Upper lobe of left lung (tissue), 6 donors: ENCODE measurements around the gene KDSR. TPM values are rescaled to one million over a fixed set of nuclear protein-coding genes. Genes with fewer than 3 reads are reported as not detected.

ENCODE experiments used
- ATAC-seq, 2 donors: fragments of 200-7000 bp; cut with Tn5 transposase; one replicate each; pipeline ENCODE4 v1.9.1; 2022; ENCODE audit warnings: mild to moderate bottlenecking in 2 of 2, moderate library complexity in 2 of 2; ENCODE audit not compliant: low FRiP score in 2 of 2
- DNase-seq, 2 donors: peaks; one replicate each; pipeline ENCODE4 v3.0.0-alpha.2; 2019 to 2020
- H3K27ac ChIP-seq, 4 donors: fragments of 200-600 bp; sonication (generic); one replicate each; pipeline ENCODE4 v1.5.1; 2016 to 2019
- H3K27me3 ChIP-seq, 4 donors: fragments of 200-600 bp; sonication (generic); one replicate each; pipeline ENCODE4 v1.5.1; 2017 to 2019
- H3K36me3 ChIP-seq, 4 donors: fragments of 200-600 bp; sonication (generic); one replicate each; pipeline ENCODE4 v1.5.1; 2016 to 2019
- H3K4me1 ChIP-seq, 4 donors: fragments of 200-600 bp; sonication (generic); one replicate each; pipeline ENCODE4 v1.5.1; 2018 to 2019
- H3K4me3 ChIP-seq, 4 donors: fragments of 200-600 bp; sonication (generic); one replicate each; pipeline ENCODE4 v1.5.1; 2017 to 2019; ENCODE audit warnings: mild to moderate bottlenecking in 2 of 4, moderate library complexity in 1 of 4
- H3K9me3 ChIP-seq, 4 donors: fragments of 200-600 bp; sonication (generic); one replicate each; pipeline ENCODE4 v1.5.1; 2018 to 2019
- EP300 ChIP-seq, 4 donors: sonication (generic); formaldehyde crosslinking; IDR thresholded peaks; one replicate each; pipeline ENCODE4 v1.5.1; 2017; ENCODE audit warnings: antibody characterized with exemption in 4 of 4, control low read depth in 2 of 4
- POLR2A ChIP-seq, 4 donors: fragments of 450-650 bp; IDR thresholded peaks; one replicate each; pipeline ENCODE4 v1.5.1; 2016 to 2017; ENCODE audit warnings: antibody characterized with exemption in 4 of 4, mild to moderate bottlenecking in 2 of 4
- POLR2AphosphoS5 ChIP-seq, 2 donors: sonication (generic); formaldehyde crosslinking; IDR thresholded peaks; one replicate each; pipeline ENCODE4 v1.5.1; 2017; ENCODE audit warnings: antibody characterized with exemption in 2 of 2
- WGBS, 2 donors: methylation state at CpG; one replicate each; pipeline ENCODE4 v1.1.5; 2017 to 2018; 5-methylcytosine and 5-hydroxymethylcytosine counted together
- total RNA-seq, 6 donors: library from RNA; depleted of rRNA in 4 of 6; stranded (reverse); fragments of >200 nt in 4 of 6; gene quantifications; one replicate each; pipeline versions ENCODE4 v1.1.0 to v1.2.1, GENCODE V29; 2016 to 2021
- TF ChIP-seq, protein P1 (sequence below), 6 experiments: fragments of 450-650 bp in 4 of 6; fragments of 200-600 bp in 2 of 6; sonication (generic) in 2 of 6; IDR thresholded peaks; one replicate each; pipeline ENCODE4 v1.5.1; 2016 to 2019; ENCODE audit warnings: antibody characterized with exemption in 6 of 6
- donor health status: DM: no; HTN: no; CAD: no; lungs with moderate emphysema.
- donor health status: DM: no; HTN: yes; CAD: no; lungs with severe emphysema.

The KDSR gene
- total RNA-seq, 6 donors from 2014 or later = 26.2 to 68.8 (median 45.2) TPM

DNA sequence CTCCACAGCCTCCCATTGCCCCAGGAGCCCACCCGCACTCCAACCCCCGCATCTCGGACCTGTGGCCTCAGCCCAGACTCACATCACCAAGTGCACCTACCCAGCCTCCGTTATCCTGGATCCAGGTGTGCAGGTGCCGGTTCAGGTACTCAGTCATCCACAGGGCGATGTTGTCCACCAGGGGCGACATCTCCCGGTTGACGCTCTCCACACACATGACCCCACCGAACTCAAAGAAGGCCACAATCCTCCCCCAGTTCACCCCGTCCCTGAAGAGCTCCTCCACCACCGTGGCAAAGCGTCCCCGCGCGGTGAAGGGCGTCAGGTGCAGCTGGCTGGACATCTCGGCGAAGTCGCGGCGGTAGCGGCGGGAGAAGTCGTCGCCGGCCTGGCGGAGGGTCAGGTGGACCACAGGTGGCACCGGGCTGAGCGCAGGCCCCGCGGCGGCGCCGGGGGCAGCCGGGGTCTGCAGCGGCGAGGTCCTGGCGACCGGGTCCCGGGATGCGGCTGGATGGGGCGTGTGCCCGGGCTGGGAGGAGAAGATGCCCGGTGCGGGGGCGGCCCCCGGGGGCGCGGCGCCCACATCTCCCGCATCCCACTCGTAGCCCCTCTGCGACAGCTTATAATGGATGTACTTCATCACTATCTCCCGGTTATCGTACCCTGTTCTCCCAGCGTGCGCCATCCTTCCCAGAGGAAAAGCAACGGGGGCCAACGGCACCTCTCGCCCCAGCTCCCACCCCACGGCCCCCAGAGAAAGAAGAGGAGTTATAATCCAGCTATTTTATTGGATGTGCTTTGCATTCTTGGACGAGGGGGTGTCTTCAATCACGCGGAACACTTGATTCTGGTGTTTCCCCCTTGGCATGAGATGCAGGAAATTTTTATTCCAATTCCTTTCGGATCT is 48.8 kb downstream of the KDSR start:
- ATAC-seq = peak; percentile 12 to 45
- peak; percentile 61 to 92 for DNase-seq
- no peaks in the 10 kb centered on the region for H3K9me3 ChIP-seq
- H3K27ac ChIP-seq = peak overlapping the region in 2 of 4 donors; percentile 66 to 73
- WGBS, 2 donors = 11 to 13% methylated on average over 15 to 52 of the region's 66 CpGs
- peaks cover 0 to 5% (median 2%) of the 10 kb centered on the region in 4 donors for H3K27me3 ChIP-seq
- TF ChIP-seq, protein P1, sequence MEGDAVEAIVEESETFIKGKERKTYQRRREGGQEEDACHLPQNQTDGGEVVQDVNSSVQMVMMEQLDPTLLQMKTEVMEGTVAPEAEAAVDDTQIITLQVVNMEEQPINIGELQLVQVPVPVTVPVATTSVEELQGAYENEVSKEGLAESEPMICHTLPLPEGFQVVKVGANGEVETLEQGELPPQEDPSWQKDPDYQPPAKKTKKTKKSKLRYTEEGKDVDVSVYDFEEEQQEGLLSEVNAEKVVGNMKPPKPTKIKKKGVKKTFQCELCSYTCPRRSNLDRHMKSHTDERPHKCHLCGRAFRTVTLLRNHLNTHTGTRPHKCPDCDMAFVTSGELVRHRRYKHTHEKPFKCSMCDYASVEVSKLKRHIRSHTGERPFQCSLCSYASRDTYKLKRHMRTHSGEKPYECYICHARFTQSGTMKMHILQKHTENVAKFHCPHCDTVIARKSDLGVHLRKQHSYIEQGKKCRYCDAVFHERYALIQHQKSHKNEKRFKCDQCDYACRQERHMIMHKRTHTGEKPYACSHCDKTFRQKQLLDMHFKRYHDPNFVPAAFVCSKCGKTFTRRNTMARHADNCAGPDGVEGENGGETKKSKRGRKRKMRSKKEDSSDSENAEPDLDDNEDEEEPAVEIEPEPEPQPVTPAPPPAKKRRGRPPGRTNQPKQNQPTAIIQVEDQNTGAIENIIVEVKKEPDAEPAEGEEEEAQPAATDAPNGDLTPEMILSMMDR (IDR thresholded peaks at IDR 0.05) = peak in 5 of 6 experiments; percentile 61 to 83 (median 81)
- TF ChIP-seq POLR2AphosphoS5 (IDR thresholded peaks at IDR 0.05) = peak in 1 of 2 donors; percentile 19
- no peak for TF ChIP-seq EP300 (IDR thresholded peaks at IDR 0.05)
- peak in 1 of 4 donors; percentile 15 for TF ChIP-seq POLR2A (IDR thresholded peaks at IDR 0.05)
- H3K4me3 ChIP-seq = peak overlapping the region; percentile 30 to 90 (median 78)
- H3K4me1 ChIP-seq = peaks cover 13 to 37% (median 25%) of the 10 kb centered on the region in 4 donors
- H3K36me3 ChIP-seq = no peaks in the 10 kb centered on the region

DNA sequence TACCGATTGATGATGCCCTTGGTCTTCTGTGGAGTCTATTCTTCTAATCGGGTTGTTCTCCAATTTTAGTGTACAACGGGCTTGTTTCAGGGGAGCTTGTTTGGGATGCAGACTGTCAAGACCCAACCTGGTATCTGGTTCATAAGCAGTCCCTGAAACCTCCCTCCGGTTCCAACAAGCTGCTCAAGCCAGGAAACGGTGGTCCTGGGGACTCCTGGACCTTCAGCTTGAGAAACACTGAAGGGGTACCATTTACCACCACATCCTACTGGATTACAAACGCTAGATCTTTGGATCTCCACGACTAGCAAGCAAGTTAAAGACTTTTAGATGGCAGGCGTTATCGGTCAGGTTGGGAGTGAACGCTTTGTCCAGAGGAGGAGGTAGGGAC is 49.5 kb downstream of the KDSR start:
- DNase-seq = no peak
- Histone ChIP-seq H3K27ac (peak overlapping the region in 2 of 4 donors; percentile 66 to 73), H3K4me3 (peak overlapping the region in 3 of 4 donors; percentile 72 to 90 (median 85)), H3K4me1 (peaks cover 9 to 33% (median 22%) of the 10 kb centered on the region in 4 donors), H3K27me3 (peaks cover 0 to 5% (median 2%) of the 10 kb centered on the region in 4 donors), H3K36me3 (no peaks in the 10 kb centered on the region), H3K9me3 (no peaks in the 10 kb centered on the region)
- WGBS, 2 donors = 73 to 76% methylated on average over 10 of the region's 10 CpGs
- no peak for ATAC-seq
- no peak for TF ChIP-seq POLR2AphosphoS5 (IDR thresholded peaks at IDR 0.05)
- no peak for TF ChIP-seq EP300 (IDR thresholded peaks at IDR 0.05)
- TF ChIP-seq, protein P1 (IDR thresholded peaks at IDR 0.05) = no peak
- TF ChIP-seq POLR2A (IDR thresholded peaks at IDR 0.05) = no peak

DNA sequence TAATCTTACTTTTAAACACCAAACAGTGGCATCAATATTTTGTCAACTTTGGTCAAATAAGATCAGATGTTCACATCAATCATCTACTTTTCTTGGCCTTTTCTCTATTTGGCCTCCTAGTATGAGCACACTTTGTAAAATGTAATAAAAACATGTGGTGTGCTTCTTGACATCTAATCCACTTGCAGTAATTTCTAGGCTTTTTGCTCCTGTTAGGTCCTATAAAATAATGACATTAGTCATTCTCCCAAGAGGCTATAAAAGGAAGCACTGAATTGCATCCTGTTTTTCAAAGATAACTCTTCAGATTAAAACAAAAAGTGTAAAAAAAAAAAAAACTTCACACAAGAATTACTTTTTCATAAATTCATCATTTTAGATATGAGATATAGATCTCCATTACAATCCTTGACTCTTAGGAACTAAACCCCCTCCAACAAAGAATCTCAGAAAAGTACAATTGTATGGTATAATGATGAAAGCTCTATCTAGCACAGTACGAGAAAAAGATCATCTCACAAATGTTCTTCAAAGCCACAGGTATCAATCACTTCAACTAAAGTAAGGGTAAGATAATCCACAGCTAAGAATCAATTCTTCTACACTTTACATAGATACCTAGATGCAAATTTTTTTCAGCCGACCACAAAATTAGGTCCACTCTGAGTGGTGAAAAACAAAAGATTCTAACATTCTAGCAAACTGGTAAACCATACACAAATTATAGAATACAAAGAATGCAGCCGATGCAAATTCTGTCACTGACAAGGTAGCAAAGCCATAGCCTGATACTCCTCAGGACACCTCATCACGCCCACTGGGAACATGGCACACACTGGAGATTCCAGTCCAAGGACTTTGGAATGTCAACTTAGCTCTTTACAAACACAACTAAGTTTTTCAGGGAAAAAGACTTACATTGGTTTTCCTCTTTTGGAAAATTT is 50.1 kb downstream of the KDSR start:
- Histone ChIP-seq H3K9me3 (no peaks in the 10 kb centered on the region), H3K36me3 (no peaks in the 10 kb centered on the region), H3K27ac (peak overlapping the region in 3 of 4 donors; percentile 34 to 73 (median 66)), H3K27me3 (peaks cover 0 to 5% (median 2%) of the 10 kb centered on the region in 4 donors), H3K4me1 (peaks cover 9 to 27% (median 22%) of the 10 kb centered on the region in 4 donors), H3K4me3 (peak overlapping the region in 3 of 4 donors; percentile 72 to 90 (median 85))
- DNase-seq = no peak
- no peak for ATAC-seq
- 78 to 80% methylated on average over 4 of the region's 4 CpGs for WGBS, 2 donors
- TF ChIP-seq POLR2A (IDR thresholded peaks at IDR 0.05) = no peak
- TF ChIP-seq POLR2AphosphoS5 (IDR thresholded peaks at IDR 0.05) = no peak
- TF ChIP-seq, protein P1 (IDR thresholded peaks at IDR 0.05) = no peak
- no peak for TF ChIP-seq EP300 (IDR thresholded peaks at IDR 0.05)

DNA sequence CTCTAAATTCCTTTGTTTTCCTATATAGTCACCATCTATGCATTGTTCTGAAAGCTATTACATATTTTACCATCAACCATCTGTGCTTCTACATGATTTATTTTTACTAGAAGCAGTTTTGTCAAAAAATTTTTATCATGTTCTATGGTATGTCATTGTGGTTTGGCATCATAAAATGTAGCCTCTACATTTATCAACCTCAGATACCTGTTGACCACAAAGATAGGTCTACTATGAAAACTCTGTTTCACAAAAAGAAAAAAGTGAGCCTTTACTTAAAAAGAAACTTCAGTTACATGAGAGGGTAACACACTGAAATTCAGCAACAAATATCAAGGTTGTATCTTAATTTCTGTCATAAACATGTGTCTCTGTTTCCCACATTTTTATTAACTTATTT is 51.1 kb downstream of the KDSR start:
- H3K4me1 ChIP-seq = peaks cover 6 to 24% (median 16%) of the 10 kb centered on the region in 4 donors
- no peaks in the 10 kb centered on the region for H3K36me3 ChIP-seq
- H3K4me3 ChIP-seq = no peak overlapping the region
- ATAC-seq (no peak), DNase-seq (no peak)
- TF ChIP-seq POLR2A (IDR thresholded peaks at IDR 0.05) (no peak), EP300 (IDR thresholded peaks at IDR 0.05) (no peak)
- no peaks in the 10 kb centered on the region for H3K9me3 ChIP-seq
- H3K27me3 ChIP-seq = peaks cover 0 to 5% (median 2%) of the 10 kb centered on the region in 4 donors
- H3K27ac ChIP-seq = no peak overlapping the region
